Measurements from ENCODE around the gene VPS39. TPM values are rescaled to one million over a fixed set of nuclear protein-coding genes. Genes with fewer than 3 reads are reported as not detected.

VPS39 gene
- total and polyA plus RNA-seq, 2 of the 8 experiments (the other 6 are each of a cell fraction or from before 2014, with no cell fraction given) = 34.4 to 36.6 TPM

GRCh38 chr15:42110367-42110766 is 97.7 kb downstream of the VPS39 start:
- Histone ChIP-seq H3K23me2 (ENCODE audit: low read depth, low read length) (no peaks in the 10 kb centered on the region), H3K9ac (replicated peaks in 1 of 4; ENCODE audit: extremely low read depth in 1 of 4, low read depth in 3 of 4, low read length in 3 of 4) (no peak overlapping the region), H4K8ac (ENCODE audit: extremely low read depth, insufficient read depth, low read length) (no peak overlapping the region), H2BK20ac (ENCODE audit: low read length) (no peak overlapping the region), H3K4me2 (ENCODE audit: insufficient read depth in 1 of 2, low read depth in 2 of 2, low read length in 2 of 2) (no peak overlapping the region), H2BK5ac (ENCODE audit: low read depth, low read length) (no peak overlapping the region), H4K5ac (ENCODE audit: insufficient read length, low read depth, low read length) (no peak overlapping the region), H3K36me3 (ENCODE audit: control insufficient read depth in 2 of 4, insufficient read depth in 4 of 4, low read length in 3 of 4) (no peaks in the 10 kb centered on the region), H3K79me1 (ENCODE audit: low read depth, low read length) (no peaks in the 10 kb centered on the region), H3K9me3 (ENCODE audit: insufficient read depth in 2 of 2, low read depth in 1 of 2, low read length in 1 of 2) (no peaks in the 10 kb centered on the region), H3K79me2 (ENCODE audit: control insufficient read depth in 1 of 2, insufficient read depth in 2 of 2, low read length in 2 of 2) (no peaks in the 10 kb centered on the region), H3K14ac (ENCODE audit: insufficient read length) (no peak overlapping the region), H3K4me1 (replicated peaks in 1 of 4; ENCODE audit: control insufficient read depth in 3 of 4, insufficient read depth in 4 of 4, low read length in 3 of 4) (no peaks in the 10 kb centered on the region), H2BK120ac (replicated peaks; ENCODE audit: low read depth, low read length) (no peak overlapping the region), H2BK12ac (ENCODE audit: low read depth, low read length) (no peak overlapping the region), H2BK15ac (ENCODE audit: low read length) (no peak overlapping the region), H3K27ac (ENCODE audit: low read depth, low read length) (no peak overlapping the region), H3K4ac (replicated peaks; ENCODE audit: insufficient read length, low read depth, low read length) (no peak overlapping the region), H3K23ac (ENCODE audit: insufficient read length) (no peak overlapping the region), H4K91ac (replicated peaks; ENCODE audit: insufficient read length, low read length) (no peak overlapping the region), H2AFZ (ENCODE audit: low read length) (0 out of 2 replicates have a peak overlapping the region, but pooled peaks have one; percentile 10), H3K18ac (ENCODE audit: extremely low read depth, low read length) (no peak overlapping the region), H2AK5ac (ENCODE audit: low read depth, low read length) (no peak overlapping the region), H4K20me1 (replicated peaks in 1 of 2; ENCODE audit: control insufficient read depth in 1 of 2, insufficient read depth in 2 of 2, low read length in 2 of 2) (no peaks in the 10 kb centered on the region), H3K56ac (replicated peaks; ENCODE audit: insufficient read length, low read depth, low read length) (no peak overlapping the region), H3K27me3 (replicated peaks in 1 of 4; ENCODE audit: control insufficient read depth in 3 of 4, extremely low read depth in 1 of 4, insufficient read depth in 3 of 4, low read length in 3 of 4) (no peaks in the 10 kb centered on the region), H3K4me3 (ENCODE audit: extremely low read depth in 1 of 4, insufficient read depth in 2 of 4, low read depth in 3 of 4, low read length in 4 of 4) (no peak overlapping the region)
- no peak for TF ChIP-seq JUN (IDR thresholded peaks at IDR 0.05; ENCODE audit: low read depth, low read length)
- TF ChIP-seq GABPA (IDR thresholded peaks at IDR 0.05; ENCODE audit: borderline replicate concordance, insufficient read depth, low read length) = no peak
- TF ChIP-seq BACH1 (IDR thresholded peaks at IDR 0.05; ENCODE audit: low read length) = no peak
- TF ChIP-seq ATF3 (IDR thresholded peaks at IDR 0.05; ENCODE audit: insufficient read depth, low read depth, low read length) = no peak
- TF ChIP-seq USF2 (IDR thresholded peaks at IDR 0.05; ENCODE audit: low read length) = no peak
- no peak for TF ChIP-seq TAF7 (optimal IDR thresholded peaks at IDR 0.05; ENCODE audit: borderline replicate concordance, low read depth, low read length)
- TF ChIP-seq KDM4A (IDR thresholded peaks at IDR 0.05; ENCODE audit: low read depth, low read length, severe bottlenecking) = no peak
- 84% methylated on average over 3 of the region's 3 CpGs; no CpG with 5 or more reads in 1 of the 2 experiments for WGBS, 2 experiments (ENCODE audit: extremely low coverage in 1 of 2, insufficient coverage in 1 of 2, insufficient read length in 1 of 2, insufficient replicate concordance in 2 of 2, low coverage in 1 of 2, low lambda C conversion rate in 2 of 2, missing lambda C conversion rate in 1 of 2)
- no peak for DNase-seq (ENCODE audit: low read depth in 1 of 2, low spot score in 2 of 2)
- POLR2A ChIA-PET (ENCODE audit: partially characterized antibody) = no interaction called here
- no peak for FAIRE-seq
- CTCF ChIA-PET (ENCODE audit: partially characterized antibody) = interaction anchor here (0.6 to 2.2 kb wide), 4 partner anchors 15 to 816 kb away, joined by 3 to 19 read pairs (median 5); no protein-coding TSS in a partner anchor
